LNCAP (cell line): ENCODE data around the gene RASGRP4.

Experiments
- CTCF ChIP-seq: fragments of 450-650 bp; IDR thresholded peaks from 2 replicates; pipeline ENCODE4 v1.5.1; 2017; ENCODE audit warnings: mild to moderate bottlenecking

The RASGRP4 gene

DNA sequence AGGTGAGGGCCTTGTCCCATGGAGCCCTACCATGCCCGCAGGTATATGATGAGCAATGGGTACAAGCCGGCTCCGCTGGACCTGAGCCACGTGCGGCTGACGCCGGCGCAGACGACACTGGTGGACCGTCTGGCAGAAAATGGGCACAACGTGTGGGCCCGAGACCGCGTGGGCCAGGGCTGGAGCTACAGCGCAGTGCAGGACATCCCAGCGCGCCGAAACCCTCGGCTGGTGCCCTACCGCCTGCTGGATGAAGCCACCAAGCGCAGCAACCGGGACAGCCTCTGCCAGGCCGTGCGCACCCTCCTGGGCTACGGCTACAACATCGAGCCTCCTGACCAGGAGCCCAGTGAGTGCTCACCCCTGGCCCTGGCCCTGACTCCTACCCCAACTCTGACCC, 40.0 kb upstream of the RASGRP4 start:
- no peak for TF ChIP-seq CTCF

DNA sequence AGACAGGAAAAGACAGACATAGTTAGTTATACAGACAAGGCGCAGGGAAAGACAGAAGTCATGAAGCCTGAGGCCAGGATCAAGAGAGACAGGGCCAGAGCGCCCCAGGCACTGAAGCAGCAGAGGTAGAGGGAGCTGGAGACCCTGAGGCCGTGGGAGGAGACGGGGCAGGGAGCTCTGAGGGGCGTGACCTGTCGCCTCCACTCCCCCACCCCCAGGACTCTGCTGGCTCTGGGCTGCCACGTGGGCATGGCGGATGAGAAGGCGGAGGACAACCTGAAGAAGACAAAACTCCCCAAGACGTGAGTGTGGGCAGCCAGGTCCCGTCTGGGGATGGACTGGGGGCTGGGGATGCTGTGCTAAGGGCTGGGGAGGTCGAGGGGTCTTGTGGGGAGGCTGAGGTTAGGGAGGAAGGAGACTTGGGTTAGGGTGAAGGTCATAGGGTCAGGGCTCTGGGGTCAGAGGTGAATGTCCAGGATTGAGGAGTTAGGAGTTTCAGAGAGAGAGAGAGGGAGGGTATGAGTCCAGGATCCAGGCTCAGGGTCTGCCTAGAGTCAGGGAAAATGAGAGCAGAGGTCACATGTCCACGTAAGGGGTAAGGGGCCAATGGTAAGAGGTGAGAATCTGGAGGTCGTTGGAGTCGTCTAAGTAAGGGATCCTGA, 38.5 kb upstream of the RASGRP4 start:
- TF ChIP-seq CTCF, result no peak

- no peak for TF ChIP-seq CTCF
Observed at GRCh38 chr19:38463365-38463764, 37.3 kb upstream of the RASGRP4 start.

- TF ChIP-seq CTCF, result no peak
Observed at GRCh38 chr19:38458991-38459390, 33.0 kb upstream of the RASGRP4 start.

DNA sequence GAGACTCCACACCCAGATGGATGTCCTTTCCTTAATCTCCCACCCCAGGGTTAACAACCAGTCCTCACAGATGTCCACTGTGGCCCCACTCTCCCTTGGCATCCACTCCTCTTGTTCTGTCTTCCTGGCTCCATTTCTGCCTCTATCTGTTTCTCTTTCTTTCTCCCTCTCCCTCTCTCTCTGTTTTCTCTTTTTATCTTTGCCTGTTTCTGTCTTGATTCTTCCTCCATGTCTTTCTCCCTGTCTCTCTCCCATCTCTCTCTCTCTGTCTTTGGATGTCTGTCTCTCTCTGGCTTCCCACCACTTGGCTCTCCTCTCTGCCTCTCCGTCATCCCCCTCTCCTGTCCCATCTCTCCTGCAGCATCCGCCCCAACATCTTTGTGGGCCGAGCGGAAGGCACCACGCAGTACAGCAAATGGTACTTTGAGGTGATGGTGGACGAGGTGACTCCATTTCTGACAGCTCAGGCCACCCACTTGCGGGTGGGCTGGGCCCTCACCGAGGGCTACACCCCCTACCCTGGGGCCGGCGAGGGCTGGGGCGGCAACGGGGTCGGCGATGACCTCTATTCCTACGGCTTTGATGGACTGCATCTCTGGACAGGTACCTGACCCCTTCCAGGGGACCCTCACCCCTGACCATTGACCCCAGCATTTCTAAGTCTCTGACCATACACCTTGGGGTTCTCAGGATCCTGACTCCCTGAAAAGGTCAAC, 31.8 kb upstream of the RASGRP4 start:
- no peak for TF ChIP-seq CTCF

GRCh38 chr19:38457202-38457601, 31.2 kb upstream of the RASGRP4 start:
- TF ChIP-seq CTCF, result no peak

GRCh38 chr19:38455031-38455430, 29.0 kb upstream of the RASGRP4 start:
- TF ChIP-seq CTCF, result no peak
